Upper lobe of left lung (tissue), 4 donors: ENCODE data around the gene LHFPL5.

ENCODE experiments used
- CTCF ChIP-seq, 6 experiments: fragments of 450-650 bp in 4 of 6; fragments of 200-600 bp in 2 of 6; sonication (generic) in 2 of 6; IDR thresholded peaks; one replicate each; pipeline ENCODE4 v1.5.1; 2016 to 2019; ENCODE audit warnings: antibody characterized with exemption in 6 of 6
- POLR2A ChIP-seq, 4 donors: fragments of 450-650 bp; IDR thresholded peaks; one replicate each; pipeline ENCODE4 v1.5.1; 2016 to 2017; ENCODE audit warnings: antibody characterized with exemption in 4 of 4, mild to moderate bottlenecking in 2 of 4

GRCh38 chr6:35817515-35817914 lies 12.4 kb downstream of the LHFPL5 start:
- TF ChIP-seq POLR2A (IDR thresholded peaks at IDR 0.05) (no peak), CTCF (IDR thresholded peaks at IDR 0.05) (no peak)
